AG04449 (cell line): ENCODE results near the gene HSD17B2.

ENCODE experiments used
- CTCF ChIA-PET: fragments of 350-600 bp; formaldehyde crosslinking; extraction: SDS; loops from one replicate; lab custom pipeline; 2021; ENCODE audit warnings: antibody characterized with exemption; lab: Yijun Ruan, JAX
- POLR2A ChIA-PET: fragments of 400-600, 350-600 bp; formaldehyde crosslinking; extraction: SDS; loops from one replicate; lab custom pipeline; 2020; ENCODE audit warnings: antibody characterized with exemption, inconsistent platforms; lab: Yijun Ruan, JAX
- DNase-seq: peaks from one replicate; pipeline ENCODE4 v3.0.0-alpha.2; 2010; ENCODE audit warnings: low read depth, low spot score
- H3K4me3 ChIP-seq: 2 replicates; pipeline ENCODE4 v1.5.1; 2011; ENCODE audit warnings: low read depth, mild to moderate bottlenecking, control low read depth, low read length
- TF ChIP-seq, protein P1 (sequence below): IDR thresholded peaks from one replicate; pipeline ENCODE4 v1.5.1; 2011; ENCODE audit warnings: mild to moderate bottlenecking, moderate library complexity, low read length, control low read depth, inconsistent platforms; ENCODE audit not compliant: insufficient read depth; ENCODE audit errors: missing control alignments

The HSD17B2 gene

DNA sequence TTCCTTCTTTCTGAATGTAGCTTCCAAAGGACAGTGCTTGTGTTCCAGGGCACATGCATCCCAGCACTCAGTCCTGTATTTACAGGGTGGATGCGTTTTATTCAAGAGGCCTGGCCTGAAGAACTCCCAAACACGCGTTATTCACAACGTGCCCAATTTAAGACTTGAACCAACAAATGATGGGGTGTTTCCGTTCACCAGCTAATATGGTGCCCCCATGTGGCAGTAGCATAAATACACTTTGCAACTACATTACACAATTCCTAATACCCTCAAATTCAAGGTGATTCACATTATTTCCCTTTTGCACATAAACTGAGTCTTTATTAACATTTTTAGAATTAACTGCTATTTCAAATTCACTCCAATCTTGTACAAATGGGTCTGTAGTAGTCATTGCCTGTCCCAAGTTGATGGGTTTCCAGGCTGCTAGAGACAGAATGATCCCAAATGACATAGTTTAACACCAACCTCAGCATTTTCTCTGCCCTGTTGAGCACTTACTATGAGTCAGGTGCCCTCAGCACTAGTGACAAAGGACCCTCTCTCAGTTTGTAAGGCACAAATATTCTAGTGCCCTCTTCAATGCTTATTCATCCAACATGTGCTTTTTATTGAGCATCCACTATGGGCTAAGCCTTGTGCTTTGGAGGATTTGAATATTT lies 26.9 kb downstream of the HSD17B2 start:
- no peak for DNase-seq
- TF ChIP-seq, protein P1, sequence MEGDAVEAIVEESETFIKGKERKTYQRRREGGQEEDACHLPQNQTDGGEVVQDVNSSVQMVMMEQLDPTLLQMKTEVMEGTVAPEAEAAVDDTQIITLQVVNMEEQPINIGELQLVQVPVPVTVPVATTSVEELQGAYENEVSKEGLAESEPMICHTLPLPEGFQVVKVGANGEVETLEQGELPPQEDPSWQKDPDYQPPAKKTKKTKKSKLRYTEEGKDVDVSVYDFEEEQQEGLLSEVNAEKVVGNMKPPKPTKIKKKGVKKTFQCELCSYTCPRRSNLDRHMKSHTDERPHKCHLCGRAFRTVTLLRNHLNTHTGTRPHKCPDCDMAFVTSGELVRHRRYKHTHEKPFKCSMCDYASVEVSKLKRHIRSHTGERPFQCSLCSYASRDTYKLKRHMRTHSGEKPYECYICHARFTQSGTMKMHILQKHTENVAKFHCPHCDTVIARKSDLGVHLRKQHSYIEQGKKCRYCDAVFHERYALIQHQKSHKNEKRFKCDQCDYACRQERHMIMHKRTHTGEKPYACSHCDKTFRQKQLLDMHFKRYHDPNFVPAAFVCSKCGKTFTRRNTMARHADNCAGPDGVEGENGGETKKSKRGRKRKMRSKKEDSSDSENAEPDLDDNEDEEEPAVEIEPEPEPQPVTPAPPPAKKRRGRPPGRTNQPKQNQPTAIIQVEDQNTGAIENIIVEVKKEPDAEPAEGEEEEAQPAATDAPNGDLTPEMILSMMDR, result peak; percentile 30
- POLR2A ChIA-PET, result no interaction called here
- no peak overlapping the region for H3K4me3 ChIP-seq
- CTCF ChIA-PET, result interaction anchor here (0.5 to 1.8 kb wide), 14 partner anchors 8 to 186 kb away, joined by 3 to 12 read pairs (median 4); no protein-coding TSS in a partner anchor

DNA sequence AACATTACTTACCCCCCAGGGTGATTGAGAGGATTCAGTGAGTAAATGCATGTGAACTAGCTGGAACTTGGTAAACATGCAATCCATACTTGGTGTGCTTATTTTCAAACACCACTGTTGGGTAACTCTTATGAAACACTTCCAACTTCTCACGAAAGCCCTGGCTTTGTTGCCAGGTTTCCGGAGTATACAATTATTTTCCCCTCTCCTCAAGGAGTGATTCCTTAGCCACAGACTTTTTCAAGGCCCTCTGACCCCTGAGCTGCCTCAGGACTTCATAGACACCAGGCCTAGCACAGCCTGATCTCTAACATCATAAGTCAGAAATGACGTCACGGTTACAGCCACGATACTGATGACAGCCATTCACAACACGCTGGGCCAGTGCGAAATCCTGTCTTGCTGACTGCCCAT lies 27.6 kb downstream of the HSD17B2 start:
- POLR2A ChIA-PET, result no interaction called here
- DNase-seq, result no peak
- CTCF ChIA-PET, result interaction anchor here (1.2 to 1.8 kb wide), 4 partner anchors 11 to 144 kb away, joined by 3 to 7 read pairs (median 5); no protein-coding TSS in a partner anchor
- TF ChIP-seq, protein P1, result no peak
- H3K4me3 ChIP-seq, result no peak overlapping the region

DNA sequence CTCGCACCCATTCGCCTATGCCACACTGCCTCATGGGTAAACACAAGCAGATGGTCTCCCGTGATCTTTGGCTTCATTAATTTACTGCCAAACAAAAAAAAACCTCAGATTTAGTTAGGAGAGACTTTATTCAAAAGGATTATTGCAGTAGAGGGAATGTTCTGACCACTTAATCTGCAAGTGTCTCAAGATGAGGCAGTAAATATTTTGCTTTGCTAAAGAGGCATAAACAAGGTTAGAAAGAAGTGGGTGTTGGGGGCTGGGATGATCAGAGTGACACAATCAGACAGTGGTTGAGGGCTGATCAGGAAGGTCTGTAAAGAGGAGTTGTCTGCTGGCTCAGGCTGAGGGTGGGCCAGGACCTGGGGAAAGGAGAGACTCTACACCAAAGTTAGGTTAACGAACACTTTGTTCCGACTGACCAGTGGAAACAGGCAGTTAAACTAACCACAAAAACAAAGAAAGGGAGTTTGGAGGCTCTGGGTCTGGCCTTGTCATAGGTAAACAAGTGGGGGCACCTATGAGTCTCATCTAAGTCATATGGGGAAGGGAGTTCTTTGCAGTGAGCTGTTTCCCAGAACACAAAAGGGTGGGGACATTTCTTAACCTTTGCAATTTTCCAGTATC lies 28.5 kb downstream of the HSD17B2 start:
- no peak overlapping the region for H3K4me3 ChIP-seq
- POLR2A ChIA-PET, result no interaction called here
- CTCF ChIA-PET, result no interaction called here
- TF ChIP-seq, protein P1, result no peak
- no peak for DNase-seq

GRCh38 chr16:82067042-82067803 lies 32.2 kb downstream of the HSD17B2 start:
- TF ChIP-seq, protein P1, result no peak
- no peak overlapping the region for H3K4me3 ChIP-seq
- ChIA-PET CTCF (no interaction called here), POLR2A (no interaction called here)
- DNase-seq, result no peak

DNA sequence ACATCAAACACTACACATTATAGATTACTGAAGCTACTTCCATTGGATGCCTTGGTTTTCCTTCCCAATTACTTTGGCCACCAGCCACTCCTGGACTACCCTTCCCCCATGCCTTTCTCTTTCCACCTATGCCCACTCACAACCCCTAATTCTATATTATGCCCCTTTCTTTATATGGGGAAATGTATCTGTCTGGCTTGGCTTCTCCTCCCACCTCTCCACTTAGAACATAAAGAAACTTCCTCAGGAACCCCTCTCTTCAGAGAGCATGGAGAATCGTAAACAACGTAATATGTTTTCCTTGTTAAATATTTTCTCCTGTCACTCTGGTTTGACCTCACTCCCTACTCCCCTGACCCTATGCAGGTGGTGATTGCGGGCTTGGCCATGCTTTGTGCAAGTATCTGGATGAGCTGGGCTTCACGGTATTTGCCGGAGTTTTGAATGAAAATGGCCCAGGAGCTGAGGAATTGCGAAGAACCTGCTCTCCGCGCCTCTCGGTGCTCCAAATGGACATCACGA lies 32.8 kb downstream of the HSD17B2 start:
- TF ChIP-seq, protein P1, result no peak
- no peak for DNase-seq
- no peak overlapping the region for H3K4me3 ChIP-seq
- POLR2A ChIA-PET, result no interaction called here
- CTCF ChIA-PET, result no interaction called here
